ENCODE data around the gene MAPKAP1.
"Not testable (repeated sequence)": the region's sequence is repeated elsewhere in the genome, so short reads cannot be mapped to it uniquely, and the experiment has no call there.

MAPKAP1 gene

DNA sequence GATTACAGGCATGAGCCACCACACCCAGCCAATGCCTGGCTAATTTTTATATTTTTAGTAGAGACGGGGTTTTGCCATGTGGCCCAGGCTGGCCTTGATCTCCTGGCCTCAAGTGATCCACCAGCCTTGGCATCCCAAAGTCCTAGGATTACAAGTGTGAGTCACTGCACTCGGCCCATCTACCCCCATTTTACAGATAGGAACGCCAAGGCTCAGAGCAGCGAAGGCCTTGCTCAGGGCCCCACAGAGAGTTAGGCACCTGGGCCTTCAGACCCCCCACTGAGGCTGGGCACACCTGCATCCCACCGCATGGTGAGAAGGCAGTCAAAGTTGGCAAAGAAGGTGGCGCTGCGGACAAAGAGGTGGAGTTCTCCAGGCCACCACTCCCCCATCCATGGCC, 302.3 kb downstream of the MAPKAP1 start:
- Histone ChIP-seq H3K27ac (no peak overlapping the region), H3K4me1 (no peaks in the 10 kb centered on the region), H3K79me2 (no peaks in the 10 kb centered on the region), H3K9ac (no peak overlapping the region), H3K27me3 (ENCODE audit: control insufficient read depth, insufficient read depth, low read length) (no peaks in the 10 kb centered on the region), H3K4me2 (ENCODE audit: low read length) (no peak overlapping the region), H2AFZ (no peak overlapping the region), H3K4me3 (ENCODE audit: low read depth, low read length) (no peak overlapping the region), H3K9me3 (ENCODE audit: control insufficient read depth, low read length) (no peaks in the 10 kb centered on the region), H3K36me3 (ENCODE audit: control insufficient read depth, insufficient read depth, low read length) (no peaks in the 10 kb centered on the region)
- TF ChIP-seq, protein P1, sequence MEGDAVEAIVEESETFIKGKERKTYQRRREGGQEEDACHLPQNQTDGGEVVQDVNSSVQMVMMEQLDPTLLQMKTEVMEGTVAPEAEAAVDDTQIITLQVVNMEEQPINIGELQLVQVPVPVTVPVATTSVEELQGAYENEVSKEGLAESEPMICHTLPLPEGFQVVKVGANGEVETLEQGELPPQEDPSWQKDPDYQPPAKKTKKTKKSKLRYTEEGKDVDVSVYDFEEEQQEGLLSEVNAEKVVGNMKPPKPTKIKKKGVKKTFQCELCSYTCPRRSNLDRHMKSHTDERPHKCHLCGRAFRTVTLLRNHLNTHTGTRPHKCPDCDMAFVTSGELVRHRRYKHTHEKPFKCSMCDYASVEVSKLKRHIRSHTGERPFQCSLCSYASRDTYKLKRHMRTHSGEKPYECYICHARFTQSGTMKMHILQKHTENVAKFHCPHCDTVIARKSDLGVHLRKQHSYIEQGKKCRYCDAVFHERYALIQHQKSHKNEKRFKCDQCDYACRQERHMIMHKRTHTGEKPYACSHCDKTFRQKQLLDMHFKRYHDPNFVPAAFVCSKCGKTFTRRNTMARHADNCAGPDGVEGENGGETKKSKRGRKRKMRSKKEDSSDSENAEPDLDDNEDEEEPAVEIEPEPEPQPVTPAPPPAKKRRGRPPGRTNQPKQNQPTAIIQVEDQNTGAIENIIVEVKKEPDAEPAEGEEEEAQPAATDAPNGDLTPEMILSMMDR (IDR thresholded peaks at IDR 0.05): no peak

DNA sequence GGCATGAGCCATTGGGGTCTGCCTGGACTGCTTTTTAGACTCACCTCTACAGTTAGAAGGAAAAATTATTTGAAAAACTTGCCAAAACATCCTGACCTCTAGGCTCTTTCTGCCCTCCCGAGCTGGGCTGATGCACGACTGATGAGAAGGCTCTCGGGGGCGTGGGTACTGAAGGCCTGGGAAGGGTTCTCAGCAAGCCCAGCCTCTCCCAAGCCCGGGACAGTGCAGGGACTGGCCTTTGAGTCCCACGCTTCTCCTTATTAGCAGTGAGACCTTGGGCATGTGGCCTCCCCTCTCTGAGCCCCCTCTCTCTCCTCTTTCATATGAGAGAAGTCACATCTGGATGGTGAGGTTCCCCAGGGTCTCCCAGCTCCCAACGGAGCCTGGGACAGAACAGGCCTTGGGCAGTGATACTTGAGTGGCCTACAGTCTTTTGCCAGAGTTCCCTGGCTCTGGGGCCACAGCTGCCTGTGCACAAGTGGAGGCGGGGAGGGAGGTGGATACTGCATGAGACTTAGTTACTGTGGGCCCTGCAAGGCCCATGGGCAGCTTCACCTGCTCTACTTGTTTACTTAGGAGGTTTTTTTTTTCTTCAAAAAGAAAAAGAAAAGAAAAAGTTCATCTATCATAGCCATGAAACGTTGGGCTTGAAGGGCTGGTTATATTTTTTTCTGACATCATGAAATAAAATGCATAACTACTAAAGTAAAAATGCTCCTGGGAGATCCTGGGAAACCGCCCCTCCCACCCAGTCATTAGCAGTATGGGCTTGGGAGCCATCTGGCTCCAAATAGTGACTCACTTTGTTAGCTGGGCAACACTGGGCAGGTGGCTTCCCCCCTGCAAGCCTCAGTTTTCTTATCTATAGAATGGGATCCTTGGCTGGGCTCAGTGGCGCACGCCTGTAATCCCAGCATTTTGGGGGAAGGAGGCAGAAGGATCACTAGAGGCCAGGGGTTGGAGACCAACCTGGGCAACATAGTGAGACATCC, 306.0 kb downstream of the MAPKAP1 start:
- TF ChIP-seq, protein P1 (IDR thresholded peaks at IDR 0.05): no peak
- H3K36me3 ChIP-seq (ENCODE audit: control insufficient read depth, insufficient read depth, low read length): no peaks in the 10 kb centered on the region

DNA sequence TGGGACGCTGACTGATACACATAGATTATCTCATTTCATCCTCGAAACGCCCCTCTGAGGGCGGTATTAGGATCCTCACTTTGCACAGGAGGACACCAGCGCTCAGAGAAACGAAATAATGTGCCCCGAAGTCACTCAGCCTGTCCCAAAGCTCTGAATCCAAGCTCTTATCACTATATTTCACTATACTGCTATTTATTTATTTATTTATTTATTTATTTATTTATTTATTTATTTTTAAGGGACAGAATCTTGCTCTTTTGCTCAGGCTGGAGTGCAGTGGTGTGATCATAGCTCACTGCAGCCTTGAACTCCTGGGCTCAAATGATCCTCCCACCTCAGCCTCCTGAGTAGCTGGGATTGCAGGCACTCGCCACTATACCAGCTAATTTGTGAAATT, 306.8 kb downstream of the MAPKAP1 start:
- H3K9ac ChIP-seq; H3K4me1 ChIP-seq; H2AFZ ChIP-seq; H3K36me3 ChIP-seq (ENCODE audit: control insufficient read depth, insufficient read depth, low read length); H3K4me3 ChIP-seq (ENCODE audit: low read depth, low read length); H3K9me3 ChIP-seq (ENCODE audit: control insufficient read depth, low read length); H3K4me2 ChIP-seq (ENCODE audit: low read length); H3K27me3 ChIP-seq (ENCODE audit: control insufficient read depth, insufficient read depth, low read length); H3K27ac ChIP-seq; H3K79me2 ChIP-seq: not testable (repeated sequence)

More for the DNA sequence above, 306.0 kb downstream of the MAPKAP1 start:
- no peak overlapping the region for H3K9ac ChIP-seq
- H3K27me3 ChIP-seq (ENCODE audit: control insufficient read depth, insufficient read depth, low read length): no peaks in the 10 kb centered on the region
- H3K4me3 ChIP-seq (ENCODE audit: low read depth, low read length): no peak overlapping the region
- no peaks in the 10 kb centered on the region for H3K9me3 ChIP-seq (ENCODE audit: control insufficient read depth, low read length)
- no peak overlapping the region for H2AFZ ChIP-seq
- no peaks in the 10 kb centered on the region for H3K4me1 ChIP-seq
- H3K4me2 ChIP-seq (ENCODE audit: low read length): no peak overlapping the region
- H3K27ac ChIP-seq: no peak overlapping the region
- no peaks in the 10 kb centered on the region for H3K79me2 ChIP-seq

DNA sequence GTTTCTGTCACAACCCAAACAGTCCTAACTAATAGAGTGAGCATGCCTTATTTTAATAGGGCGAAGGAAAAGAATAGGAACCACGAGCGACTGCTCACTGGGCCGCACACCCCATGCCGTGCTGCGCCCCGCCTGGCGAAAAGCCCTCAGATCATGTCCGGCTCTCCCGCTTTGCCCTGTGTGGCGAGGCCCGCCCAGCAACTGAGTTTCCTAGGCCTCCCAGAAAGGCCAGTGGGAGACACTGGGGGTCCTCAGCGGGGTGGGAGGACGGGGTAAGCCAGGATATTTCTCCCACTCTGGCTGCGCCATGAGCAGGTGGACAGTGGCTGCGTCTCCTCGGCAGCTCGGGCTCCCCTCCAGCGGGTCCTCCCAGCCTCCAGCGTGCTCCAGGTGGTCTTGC, 307.3 kb downstream of the MAPKAP1 start:
- no peaks in the 10 kb centered on the region for H3K9me3 ChIP-seq (ENCODE audit: control insufficient read depth, low read length)
- TF ChIP-seq, protein P1 (IDR thresholded peaks at IDR 0.05): no peak

DNA sequence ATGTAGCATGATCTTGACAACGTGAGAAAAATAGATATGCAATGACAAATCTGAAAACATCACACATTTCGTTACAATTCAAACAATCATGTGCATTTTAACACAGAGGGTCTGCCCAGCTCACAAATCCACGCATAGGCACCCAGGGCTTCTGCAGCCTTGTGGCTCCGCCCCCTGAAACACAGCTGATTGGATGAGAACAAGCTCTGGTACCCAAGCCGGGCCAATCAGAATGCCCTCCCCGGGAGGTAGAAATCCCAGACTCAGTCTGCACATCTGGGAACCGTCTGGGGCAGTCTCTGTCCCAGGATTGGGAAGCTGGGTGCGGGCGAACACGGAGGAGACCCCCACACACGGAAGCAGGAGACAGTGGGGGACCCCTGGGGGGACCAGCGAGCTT, 307.8 kb downstream of the MAPKAP1 start:
- TF ChIP-seq, protein P1 (IDR thresholded peaks at IDR 0.05): no peak
- no peaks in the 10 kb centered on the region for H3K79me2 ChIP-seq
- no peak overlapping the region for H3K9ac ChIP-seq
- no peaks in the 10 kb centered on the region for H3K27me3 ChIP-seq (ENCODE audit: control insufficient read depth, insufficient read depth, low read length)
- no peak overlapping the region for H3K4me2 ChIP-seq (ENCODE audit: low read length)
- no peak overlapping the region for H2AFZ ChIP-seq
- no peaks in the 10 kb centered on the region for H3K36me3 ChIP-seq (ENCODE audit: control insufficient read depth, insufficient read depth, low read length)
- no peak overlapping the region for H3K4me3 ChIP-seq (ENCODE audit: low read depth, low read length)
- no peak overlapping the region for H3K27ac ChIP-seq
- H3K4me1 ChIP-seq: no peaks in the 10 kb centered on the region
- H3K9me3 ChIP-seq (ENCODE audit: control insufficient read depth, low read length): no peaks in the 10 kb centered on the region

More for the DNA sequence above, 307.3 kb downstream of the MAPKAP1 start:
- Histone ChIP-seq H3K9ac (no peak overlapping the region), H3K27ac (no peak overlapping the region), H2AFZ (no peak overlapping the region), H3K4me2 (ENCODE audit: low read length) (no peak overlapping the region), H3K4me3 (ENCODE audit: low read depth, low read length) (no peak overlapping the region), H3K4me1 (no peaks in the 10 kb centered on the region), H3K36me3 (ENCODE audit: control insufficient read depth, insufficient read depth, low read length) (no peaks in the 10 kb centered on the region), H3K79me2 (no peaks in the 10 kb centered on the region), H3K27me3 (ENCODE audit: control insufficient read depth, insufficient read depth, low read length) (no peaks in the 10 kb centered on the region)

All from parathyroid adenoma (tissue), 2 donors.